GM18951 (cell line): ENCODE results near the gene JOSD1.

Experiments used
- POLR2A ChIP-seq: IDR thresholded peaks from 4 replicates; pipeline ENCODE4 v1.6.1; 2011; ENCODE audit warnings: mild to moderate bottlenecking; ENCODE audit not compliant: insufficient read length, insufficient read depth; ENCODE audit errors: extremely low read depth
- in situ Hi-C: fragments of 300-500 bp; cut with MboI; formaldehyde crosslinking; loops from one replicate; pipeline ENCODE4 v1.12.0; 2022; ENCODE audit warnings: low sequenced_read_pairs, mixed read lengths, inconsistent platforms; ENCODE audit not compliant: unreplicated experiment

Gene JOSD1

DNA sequence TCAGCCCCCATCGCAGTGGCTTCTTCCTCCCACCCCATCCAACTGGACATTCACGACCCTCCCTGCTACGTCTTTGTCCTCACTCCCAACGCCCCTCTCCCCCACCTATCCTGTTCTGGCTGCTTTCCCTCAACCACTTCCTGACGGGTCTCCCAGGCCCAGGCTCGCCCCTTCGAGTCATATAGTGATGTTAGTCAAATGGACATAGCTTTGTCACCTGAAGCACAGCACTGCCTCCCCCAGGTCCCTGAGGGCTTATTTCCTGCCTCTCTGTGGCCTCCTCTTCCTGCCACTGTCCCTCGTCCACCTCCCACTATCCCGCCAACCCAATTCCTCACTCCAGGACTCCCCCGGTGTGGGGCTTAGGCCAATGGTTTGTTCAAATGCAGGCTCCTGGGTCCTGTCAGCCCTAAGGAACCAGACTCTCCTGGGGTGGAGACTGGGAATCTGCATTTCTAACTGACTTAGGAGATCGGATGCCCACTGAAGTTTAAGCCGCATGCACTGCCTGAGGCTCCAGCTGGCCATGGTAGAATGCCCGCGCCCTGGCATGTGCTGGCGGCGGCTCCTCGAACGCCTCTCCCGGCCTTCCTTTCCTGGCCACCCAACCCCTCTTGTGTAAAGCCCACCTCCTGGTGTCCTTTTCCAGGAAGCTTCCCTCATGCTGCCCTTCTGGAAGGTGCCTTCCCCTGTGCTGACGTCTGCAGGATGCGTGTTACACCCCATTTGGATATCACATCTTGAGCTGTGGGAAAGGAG lies 36.7 kb upstream of the JOSD1 start:
- in situ Hi-C loops, result no loop called here
- no peak for TF ChIP-seq POLR2A

DNA sequence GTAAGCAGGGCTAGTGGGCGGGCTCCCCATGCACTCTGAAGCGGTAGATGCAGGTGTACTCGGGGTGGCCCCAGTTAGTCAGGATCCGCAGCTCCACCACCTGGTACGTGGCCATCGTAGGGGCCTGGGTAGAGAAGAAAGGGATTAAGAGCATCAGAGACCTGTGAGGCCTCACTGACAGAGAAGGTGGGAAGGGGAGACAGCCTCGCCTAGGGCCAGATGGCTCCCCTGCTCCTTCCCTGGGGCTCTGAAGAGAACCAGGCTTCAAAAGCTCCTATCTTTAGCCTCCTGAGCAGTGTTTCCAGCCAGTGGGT lies 35.5 kb upstream of the JOSD1 start:
- peak; percentile 29 for TF ChIP-seq POLR2A
- in situ Hi-C loops, result no loop called here

DNA sequence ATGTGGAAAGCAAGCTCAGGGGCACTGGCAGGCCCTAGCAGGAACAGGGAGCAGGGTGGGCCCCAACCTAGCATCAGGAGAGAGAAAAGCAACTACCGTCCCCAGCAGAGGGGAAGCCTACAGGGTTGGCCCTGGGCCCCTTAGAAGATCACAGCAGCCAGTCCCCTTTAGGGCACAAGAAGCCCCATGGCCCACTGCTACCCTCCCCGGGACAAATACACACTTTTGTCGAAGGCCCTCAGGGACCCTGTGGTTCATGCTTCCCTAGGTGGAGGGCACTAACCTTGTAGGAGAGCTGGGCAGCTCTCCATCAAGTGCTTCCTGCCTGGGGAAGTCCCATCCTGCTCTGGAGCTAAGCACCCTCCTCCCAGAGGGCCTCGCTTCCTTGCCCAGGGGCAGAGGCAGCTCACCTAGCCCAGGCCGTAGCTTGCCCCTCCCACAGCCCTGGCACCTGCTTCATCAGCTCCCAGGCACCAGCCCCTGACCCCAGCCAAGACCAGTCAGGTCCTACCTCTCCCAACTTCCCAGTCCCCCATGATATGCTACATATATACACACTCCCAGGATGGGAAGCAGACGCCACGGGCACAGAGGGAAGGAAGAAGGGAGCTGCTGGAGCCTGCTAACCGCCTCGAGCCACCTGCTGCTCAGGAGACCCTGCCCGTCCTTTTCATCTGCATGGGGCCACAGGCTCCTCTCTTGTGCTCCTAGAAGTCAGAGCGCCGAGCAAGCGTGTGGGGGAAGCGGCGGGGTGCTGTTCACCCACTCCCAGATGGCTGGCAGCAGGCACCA lies 34.9 kb upstream of the JOSD1 start:
- peak; percentile 2 for TF ChIP-seq POLR2A
- in situ Hi-C loops, result no loop called here

DNA sequence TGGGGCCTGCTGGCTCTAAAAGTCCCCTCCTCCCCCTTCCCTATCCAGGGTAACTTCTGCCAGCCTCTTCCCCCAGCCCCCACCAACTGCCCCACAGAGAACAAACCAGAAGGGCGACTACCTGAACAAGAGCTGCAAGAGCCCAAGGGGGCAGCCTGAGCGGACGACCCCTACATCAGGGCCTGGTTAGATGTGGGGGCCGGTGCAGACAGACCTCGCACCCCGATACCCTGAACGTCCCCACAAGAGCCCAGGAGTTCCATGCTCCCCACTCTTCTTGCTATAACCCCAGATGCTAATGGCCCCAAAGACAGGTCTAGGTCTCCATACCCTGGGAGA lies 34.4 kb upstream of the JOSD1 start:
- peak; percentile 7 for TF ChIP-seq POLR2A
- in situ Hi-C loops, result no loop called here

DNA sequence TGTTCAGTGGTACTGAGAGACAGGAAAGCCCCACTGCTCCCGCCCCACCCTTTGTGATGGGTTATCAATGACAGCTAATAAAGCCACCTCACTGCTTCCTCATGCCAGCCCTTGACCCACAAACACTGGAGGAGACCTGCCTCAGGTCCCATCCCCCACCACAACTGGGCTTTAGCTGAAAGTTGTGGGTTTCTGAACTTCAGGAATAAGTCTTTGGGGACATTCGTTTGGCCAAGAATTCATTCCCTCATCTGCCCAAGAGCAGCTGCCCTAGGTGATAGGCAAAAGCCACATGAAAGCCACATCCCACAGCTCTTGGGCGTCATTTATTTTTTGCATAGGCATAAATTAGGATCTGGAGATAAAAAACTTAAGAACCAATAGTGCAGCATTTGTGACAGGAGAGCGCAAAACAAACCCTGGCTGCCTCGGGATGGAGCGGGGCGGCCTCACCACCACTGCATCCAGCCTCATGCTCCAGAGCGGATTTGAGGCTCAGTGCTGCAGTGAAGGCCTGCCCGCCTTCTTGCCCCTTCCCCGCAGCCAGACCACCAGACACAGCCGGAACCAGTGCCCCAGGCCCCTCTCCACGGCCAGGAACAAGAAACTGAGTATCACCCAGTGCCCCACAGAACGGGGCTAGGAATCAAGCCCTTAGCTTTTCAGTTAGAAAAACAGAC lies 33.8 kb upstream of the JOSD1 start:
- TF ChIP-seq POLR2A, result no peak
- in situ Hi-C loops, result no loop called here

DNA sequence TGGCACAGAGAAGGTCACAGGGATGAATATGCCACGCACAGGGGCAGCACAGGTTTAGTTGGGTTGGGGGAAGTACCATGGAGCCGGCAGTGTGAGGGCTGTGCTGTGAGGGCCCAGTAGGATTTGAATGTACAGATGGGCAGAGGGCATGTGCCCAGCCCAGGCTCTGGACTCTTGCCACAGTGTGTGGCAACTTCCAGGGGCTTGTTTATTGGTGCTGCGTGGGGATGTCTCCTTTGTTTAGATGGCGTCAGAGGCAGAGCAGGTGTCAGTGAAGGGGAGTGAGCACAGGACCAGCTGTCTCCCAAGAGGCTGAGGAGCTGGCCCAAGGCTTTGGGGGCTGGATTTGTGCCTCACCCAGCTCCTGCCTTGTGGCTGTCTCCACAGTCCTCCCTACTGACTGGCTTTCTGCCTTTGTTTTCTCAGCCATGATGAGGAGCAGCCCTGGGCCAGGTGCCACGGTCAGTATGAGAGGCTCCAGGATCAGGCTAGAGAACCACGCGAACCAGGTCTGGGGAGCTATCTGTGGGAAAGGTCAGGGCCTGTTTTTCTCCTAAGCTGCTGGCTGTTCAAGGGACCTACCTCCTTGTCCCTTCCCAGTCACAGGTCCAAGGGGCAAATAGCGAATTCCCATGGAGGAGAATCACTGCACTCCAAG lies 33.1 kb upstream of the JOSD1 start:
- in situ Hi-C loops, result no loop called here
- TF ChIP-seq POLR2A, result no peak

DNA sequence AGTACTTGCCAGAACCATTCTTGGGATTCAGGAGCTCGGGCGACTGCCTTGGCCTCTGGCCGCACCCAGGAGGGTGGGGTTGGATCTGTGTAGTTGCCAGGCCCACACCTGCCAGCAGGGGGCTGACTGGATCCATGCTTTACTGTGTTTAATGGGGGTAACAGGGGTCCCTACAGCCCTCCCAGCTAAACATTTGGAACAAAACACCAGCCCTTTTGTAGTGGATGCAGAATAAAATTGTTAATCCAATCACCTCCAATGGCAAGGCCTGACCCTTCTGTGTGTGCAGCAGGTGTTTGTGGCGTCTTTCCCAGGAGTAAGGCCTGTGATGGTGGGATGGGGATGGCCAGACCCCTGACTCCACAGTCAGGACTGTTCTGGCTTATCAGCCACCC lies 32.6 kb upstream of the JOSD1 start:
- TF ChIP-seq POLR2A, result peak; percentile 6

DNA sequence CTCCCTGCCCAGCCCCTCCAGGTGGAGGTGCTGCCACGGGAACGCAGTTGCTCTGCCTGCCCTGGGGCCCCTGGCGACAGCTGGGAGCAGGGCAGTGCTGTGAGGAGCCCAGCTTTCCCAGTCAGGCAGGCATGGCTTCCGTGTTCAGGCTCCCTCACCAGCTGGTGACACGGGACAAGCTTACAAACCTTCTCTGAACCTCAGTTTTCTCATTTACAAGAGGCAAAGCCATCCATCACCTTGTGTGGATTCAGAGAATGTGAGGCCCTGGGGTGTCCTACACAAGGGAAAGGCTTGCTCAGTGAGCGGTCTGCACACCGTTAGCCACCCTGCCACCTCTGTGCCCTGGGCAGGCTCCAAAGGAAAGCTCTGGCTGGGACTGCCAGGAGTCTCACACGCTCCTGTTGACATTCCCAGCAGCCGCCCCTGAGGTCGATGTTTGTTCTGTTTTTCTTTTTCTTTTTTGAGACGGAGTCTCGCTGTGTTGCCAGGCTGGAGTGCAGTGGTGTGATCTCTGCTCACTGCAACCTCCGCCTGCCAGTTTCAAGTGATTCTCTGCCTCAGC lies 31.6 kb upstream of the JOSD1 start:
- in situ Hi-C loops, result no loop called here
- TF ChIP-seq POLR2A, result no peak

More for the DNA sequence above, 32.6 kb upstream of the JOSD1 start:
- in situ Hi-C loops, result no loop called here

DNA sequence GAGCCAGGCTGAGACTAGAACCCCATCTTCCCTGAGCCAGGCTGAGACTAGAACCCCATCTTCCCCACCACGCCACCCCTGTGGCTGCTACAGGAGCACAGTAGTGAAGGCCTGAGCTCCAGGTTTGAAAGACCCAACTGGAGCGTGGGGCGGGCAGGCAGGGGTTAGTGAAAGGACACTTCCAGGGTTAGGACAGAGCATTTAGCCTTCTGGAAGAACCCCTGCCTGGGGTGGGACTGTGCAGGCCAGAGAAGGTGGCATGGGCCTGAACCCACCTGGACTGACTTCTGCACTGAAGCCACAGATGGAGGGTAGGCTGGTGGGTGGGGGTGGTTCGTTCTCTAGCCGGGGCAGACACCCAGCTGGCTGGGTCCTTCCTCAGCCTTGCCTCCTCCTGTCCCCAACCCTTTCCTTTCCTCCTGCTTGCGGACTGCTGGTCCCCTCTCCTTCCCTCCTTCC lies 31.0 kb upstream of the JOSD1 start:
- in situ Hi-C loops, result no loop called here

DNA sequence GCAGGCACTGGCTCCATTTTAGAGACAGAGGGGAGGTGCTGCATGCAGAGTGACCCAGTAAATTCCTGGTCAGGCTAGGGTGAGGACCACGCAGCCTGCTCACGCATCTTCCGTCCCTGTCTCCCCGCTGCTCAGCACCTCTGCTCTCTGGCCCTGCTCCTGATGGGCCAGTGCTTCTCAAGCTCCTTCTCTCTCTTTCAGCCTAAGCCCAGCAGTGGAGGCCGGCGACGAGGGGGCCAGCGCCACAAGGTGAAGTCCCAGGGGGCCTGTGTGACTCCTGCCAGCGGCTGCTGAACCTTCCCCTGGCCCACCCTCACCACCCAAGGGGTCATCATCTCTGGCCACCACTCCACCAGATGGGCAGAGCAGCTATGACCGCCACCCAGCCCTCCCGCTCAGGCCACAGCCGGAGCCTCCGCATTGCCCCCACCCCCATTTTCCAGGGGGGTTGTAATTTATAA lies 29.7 kb upstream of the JOSD1 start:
- in situ Hi-C loops, result no loop called here
- no peak for TF ChIP-seq POLR2A

More for the DNA sequence above, 31.0 kb upstream of the JOSD1 start:
- TF ChIP-seq POLR2A, result no peak

DNA sequence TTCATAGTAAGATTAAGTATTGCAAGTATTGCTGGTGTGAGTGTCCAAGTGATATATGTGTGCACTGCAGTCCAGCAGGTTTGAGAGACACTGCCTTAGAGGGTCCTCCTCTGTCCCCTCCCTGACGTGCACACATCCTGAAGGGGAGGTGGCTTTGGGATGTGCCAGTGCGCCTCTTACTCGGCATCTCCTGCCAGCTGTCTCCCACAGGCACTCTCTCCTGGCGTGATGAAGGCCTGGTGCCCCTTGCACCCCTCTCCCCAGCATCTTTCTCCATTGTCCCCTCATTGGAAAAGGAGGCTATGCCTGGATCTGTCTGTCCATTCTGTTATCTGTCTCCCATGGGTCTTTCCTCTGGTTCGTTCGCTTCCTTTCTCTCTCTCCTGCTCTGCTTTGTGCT lies 29.2 kb upstream of the JOSD1 start:
- in situ Hi-C loops, result no loop called here

DNA sequence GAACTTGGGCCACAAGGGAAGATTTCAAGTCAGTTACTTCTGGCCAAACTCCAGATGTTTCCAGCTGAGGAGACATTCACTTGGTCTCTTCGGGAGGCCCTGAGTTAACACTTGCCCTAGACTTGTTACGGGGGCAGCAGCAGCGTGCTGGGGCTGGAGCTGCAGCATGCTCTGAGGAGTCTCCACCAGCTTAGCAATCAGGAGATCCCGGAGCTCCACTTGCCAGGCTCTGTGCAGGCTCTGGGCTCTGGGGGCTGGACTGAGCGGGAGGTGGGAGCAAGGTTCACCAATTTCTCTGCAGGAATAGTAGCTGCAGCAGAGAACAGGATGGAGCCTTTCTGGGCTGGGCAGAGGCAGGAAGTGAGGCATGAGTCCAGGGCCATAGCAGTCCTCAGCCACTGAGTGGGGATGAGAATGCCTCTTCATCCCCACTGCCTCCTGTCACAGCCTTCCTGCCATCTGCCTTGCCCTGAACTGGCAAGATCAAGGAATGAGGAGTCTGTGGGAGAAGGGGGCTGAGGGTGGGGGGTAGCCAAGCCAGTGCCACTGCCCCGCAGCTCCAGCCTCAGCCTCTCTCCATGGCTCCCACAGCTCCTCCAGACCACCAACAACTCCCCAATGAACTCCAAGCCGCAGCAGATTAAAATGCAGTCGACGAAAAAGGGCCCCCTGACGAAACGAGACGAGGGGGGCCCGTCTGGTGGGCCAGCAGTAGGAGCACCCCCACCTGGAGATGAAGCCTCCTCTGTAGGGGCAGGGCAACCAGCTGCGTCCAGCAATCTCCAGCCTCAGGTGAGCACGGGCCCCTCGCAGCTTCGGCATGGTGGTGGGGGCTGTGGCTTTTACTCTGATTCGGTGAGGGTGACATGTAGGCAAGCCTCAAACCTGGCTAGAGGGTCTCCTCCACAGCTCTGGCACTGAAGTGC lies 28.4 kb upstream of the JOSD1 start:
- TF ChIP-seq POLR2A, result no peak
- in situ Hi-C loops, result no loop called here

More for the DNA sequence above, 29.2 kb upstream of the JOSD1 start:
- TF ChIP-seq POLR2A, result no peak
